Neuronal stem cell (in vitro differentiated cells): ENCODE results near the gene ARHGEF26. TPM values are rescaled to one million over a fixed set of nuclear protein-coding genes. Genes with fewer than 3 reads are reported as not detected.

Experiments used
- DNase-seq: peaks from one replicate; pipeline ENCODE4 v3.0.0-alpha.2; 2013; ENCODE audit warnings: low spot score
- H2AFZ ChIP-seq: one replicate; pipeline ENCODE4 v1.6.1; 2013; ENCODE audit warnings: mild to moderate bottlenecking, low read length, inconsistent platforms
- H2AK5ac ChIP-seq: 2 replicates; pipeline ENCODE4 v1.6.1; 2013; ENCODE audit warnings: low read depth, mild to moderate bottlenecking, inconsistent platforms, low read length, moderate library complexity, mixed read lengths
- H2BK120ac ChIP-seq: 2 replicates; pipeline ENCODE4 v1.6.1; 2013; ENCODE audit warnings: low read depth, mild to moderate bottlenecking, inconsistent platforms, low read length, moderate library complexity, mixed read lengths
- H2BK12ac ChIP-seq: one replicate; pipeline ENCODE4 v1.6.1; 2013; ENCODE audit warnings: low read length, inconsistent platforms
- H2BK15ac ChIP-seq: 2 replicates; pipeline ENCODE4 v1.6.1; 2013; ENCODE audit warnings: mild to moderate bottlenecking, low read length, inconsistent platforms, mixed read lengths
- H2BK5ac ChIP-seq: one replicate; pipeline ENCODE4 v1.6.1; 2013; ENCODE audit warnings: inconsistent platforms, mild to moderate bottlenecking, low read length, moderate library complexity
- H3K14ac ChIP-seq: one replicate; pipeline ENCODE4 v1.6.1; 2013; ENCODE audit warnings: low read length, inconsistent platforms
- H3K18ac ChIP-seq: 2 replicates; pipeline ENCODE4 v1.6.1; 2013; ENCODE audit warnings: low read length, inconsistent platforms
- H3K23ac ChIP-seq: 2 replicates; pipeline ENCODE4 v1.6.1; 2013; ENCODE audit warnings: low read depth, mild to moderate bottlenecking, mixed read lengths, low read length, inconsistent platforms; ENCODE audit not compliant: poor library complexity
- H3K27ac ChIP-seq: replicated peaks from 3 replicates; pipeline ENCODE4 v1.5.1; 2013; ENCODE audit warnings: low read length, inconsistent platforms
- H3K27me3 ChIP-seq, 3 experiments: 2 replicates each; pipeline ENCODE4 v1.6.1; 2013; ENCODE audit warnings: low read length in 3 of 3, mild to moderate bottlenecking in 2 of 3, inconsistent platforms in 1 of 3, low read depth in 1 of 3, mixed read lengths in 1 of 3, moderate library complexity in 1 of 3; ENCODE audit not compliant: control insufficient read depth in 3 of 3, insufficient read depth in 3 of 3
- H3K36me3 ChIP-seq, 2 donors: replicated peaks in 1 of 2; 2 replicates each; pipeline ENCODE4 v1.6.1; 2013; ENCODE audit warnings: low read length in 2 of 2; ENCODE audit not compliant: control insufficient read depth in 2 of 2, insufficient read depth in 2 of 2
- H3K4ac ChIP-seq: 2 replicates; pipeline ENCODE4 v1.6.1; 2013; ENCODE audit warnings: inconsistent platforms, mild to moderate bottlenecking, low read length, moderate library complexity
- H3K4me1 ChIP-seq, 2 donors: 1 replicate in 1 of 2; 2 replicates in 1 of 2; pipeline ENCODE4 v1.6.1; 2013; ENCODE audit warnings: low read length in 2 of 2, low read depth in 1 of 2; ENCODE audit not compliant: control insufficient read depth in 2 of 2, insufficient read depth in 1 of 2
- H3K4me2 ChIP-seq: one replicate; pipeline ENCODE4 v1.6.1; 2013; ENCODE audit warnings: mild to moderate bottlenecking, low read length, inconsistent platforms; ENCODE audit not compliant: insufficient read depth, poor library complexity, severe bottlenecking
- H3K4me3 ChIP-seq, 2 donors: 2 replicates each; pipeline ENCODE4 v1.5.1; 2013; ENCODE audit warnings: low read length in 2 of 2, mild to moderate bottlenecking in 2 of 2, inconsistent platforms in 1 of 2, moderate library complexity in 1 of 2
- H3K79me1 ChIP-seq: one replicate; pipeline ENCODE4 v1.6.1; 2013; ENCODE audit warnings: low read depth, mild to moderate bottlenecking, inconsistent platforms, low read length, moderate library complexity
- H3K9ac ChIP-seq: one replicate; pipeline ENCODE4 v1.6.1; 2013; ENCODE audit warnings: mild to moderate bottlenecking, low read depth, low read length, inconsistent platforms; ENCODE audit not compliant: poor library complexity
- H3K9me3 ChIP-seq, 2 donors: replicated peaks in 1 of 2; 2 replicates each; pipeline versions ENCODE3 to v1.6.1; 2013; ENCODE audit warnings: low read length in 2 of 2, mild to moderate bottlenecking in 2 of 2, inconsistent platforms in 1 of 2, low read depth in 1 of 2, mixed read lengths in 1 of 2, moderate library complexity in 1 of 2; ENCODE audit not compliant: control insufficient read depth in 2 of 2, insufficient read depth in 1 of 2
- H4K8ac ChIP-seq: one replicate; pipeline ENCODE4 v1.6.1; 2013; ENCODE audit warnings: low read depth, mild to moderate bottlenecking, inconsistent platforms, low read length, moderate library complexity
- H4K91ac ChIP-seq: one replicate; pipeline ENCODE4 v1.6.1; 2013; ENCODE audit warnings: low read length, low read depth, mild to moderate bottlenecking, inconsistent platforms; ENCODE audit not compliant: poor library complexity
- whole genome bisulfite sequencing, 2 donors: extraction: QIAGEN DNeasy Blood & Tissue Kit; methylation state at CpG; one replicate each; pipeline ENCODE4 v1.1.7; 2013; ENCODE audit warnings: missing lambda C conversion rate in 2 of 2, mixed read lengths in 1 of 2; ENCODE audit not compliant: insufficient read length in 2 of 2, insufficient replicate concordance in 1 of 2; ENCODE audit errors: extremely low coverage in 2 of 2; 5-methylcytosine and 5-hydroxymethylcytosine counted together
- polyA plus RNA-seq, 2 experiments: library from polyadenylated mRNA; stranded (reverse); fragments of 200-250 nt; gene quantifications; one replicate each; pipeline ENCODE4 v1.2.3, GENCODE V29; 2013

The ARHGEF26 gene
- polyA plus RNA-seq (2013, experiment 1 of 2), result 9.2 TPM
- 9.2 TPM for polyA plus RNA-seq (2013, experiment 2 of 2)

DNA sequence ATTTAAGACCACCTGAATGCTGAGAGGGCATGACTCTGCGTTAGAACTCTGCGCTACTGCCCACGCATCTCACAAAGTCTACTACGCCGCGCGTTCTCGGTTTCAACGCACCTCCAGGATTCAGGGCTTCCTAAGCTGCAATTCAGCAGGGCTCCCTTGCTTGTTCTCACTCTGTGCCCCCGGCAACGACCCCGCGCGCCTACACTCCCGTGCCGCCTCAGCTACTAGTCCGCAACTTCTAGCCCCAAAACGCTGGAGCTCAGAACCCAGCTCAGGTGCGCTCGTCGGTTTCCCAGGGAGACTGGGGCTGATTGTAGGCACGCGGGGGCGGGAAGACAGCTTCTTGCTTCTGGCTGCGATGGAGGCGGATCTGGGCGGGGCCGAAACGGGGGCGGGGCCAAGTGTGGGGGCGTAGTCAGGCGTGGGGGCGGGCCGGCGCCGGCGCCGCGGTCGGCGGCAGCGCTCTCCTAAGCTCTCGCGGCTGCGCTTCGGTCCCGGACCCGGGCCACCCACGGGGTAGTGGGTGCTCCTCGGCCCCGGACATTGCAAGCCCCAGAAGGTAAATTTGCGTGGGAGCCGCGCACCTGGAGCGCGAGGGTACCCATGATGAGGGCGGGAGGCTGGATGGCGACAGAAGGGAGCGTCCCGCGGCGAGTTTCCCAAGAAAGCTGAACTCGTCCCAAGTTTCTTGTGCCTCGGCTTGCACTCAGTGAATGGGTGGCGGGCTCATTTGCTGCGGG lies at the start of gene ARHGEF26:
Gene ARHGEF26, plus strand, starts transcription at position 430 of the 740 bp plus-strand sequence. CDS start 603 bp downstream, outside the sequence.
- peak within 1 kb of the TSS; percentile 66 for H3K4ac ChIP-seq
- no CpG with 5 or more reads among the region's 66 CpGs for WGBS, 2 donors

DNA sequence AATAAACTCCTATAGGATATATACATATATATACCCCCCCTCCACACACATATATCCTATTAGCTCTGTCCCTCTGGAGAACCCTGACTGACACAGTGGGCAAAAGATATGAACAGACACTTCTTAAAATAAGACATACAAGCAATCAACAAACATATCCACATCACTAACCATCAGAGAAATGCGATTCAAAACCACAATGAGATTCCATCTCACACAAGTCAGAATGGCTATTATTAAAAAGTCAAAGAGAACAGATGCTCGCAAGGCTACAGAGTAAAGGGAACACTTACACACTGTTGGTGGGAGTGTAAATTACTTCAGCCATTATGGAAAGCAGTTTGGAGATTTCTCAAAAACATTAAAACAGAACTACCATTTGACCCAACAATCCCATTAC lies 46.2 kb upstream of the ARHGEF26 start:
- Histone ChIP-seq H4K8ac (no peak overlapping the region), H3K27ac (no peak overlapping the region), H2AK5ac (no peak overlapping the region), H3K4me1 (no peaks in the 10 kb centered on the region), H2BK15ac (no peak overlapping the region), H2BK5ac (no peak overlapping the region), H3K9ac (no peak overlapping the region), H2BK12ac (no peak overlapping the region), H3K14ac (no peak overlapping the region), H3K27me3 (no peaks in the 10 kb centered on the region), H3K4me2 (no peak overlapping the region), H3K79me1 (no peaks in the 10 kb centered on the region), H3K36me3 (no peaks in the 10 kb centered on the region), H3K9me3 (peaks cover 0 to 6% of the 10 kb centered on the region in 2 donors), H3K23ac (no peak overlapping the region), H2AFZ (no peak overlapping the region), H2BK120ac (no peak overlapping the region), H3K4ac (no peak overlapping the region), H3K4me3 (no peak overlapping the region), H4K91ac (no peak overlapping the region), H3K18ac (no peak overlapping the region)
- no CpG with 5 or more reads among the region's 2 CpGs for WGBS, 2 donors
- no peak for DNase-seq

More for the DNA sequence above, at the start of gene ARHGEF26:
- H2BK120ac ChIP-seq, result no peak within 1 kb of the TSS
- H2BK15ac ChIP-seq, result peak within 1 kb of the TSS; percentile 78
- H2BK12ac ChIP-seq, result peak within 1 kb of the TSS; percentile 90
- H3K36me3 ChIP-seq, result peaks cover 0 to 18% of the 10 kb centered on the region in 2 donors
- H3K14ac ChIP-seq, result peak within 1 kb of the TSS; percentile 89
- H3K27me3 ChIP-seq, result peaks cover 0 to 13% (median 0%) of the 10 kb centered on the region in 3 experiments
- no peak within 1 kb of the TSS for H4K91ac ChIP-seq
- H3K4me3 ChIP-seq, result peak within 1 kb of the TSS; percentile 74 to 96
- no peak within 1 kb of the TSS for H3K27ac ChIP-seq
- peak within 1 kb of the TSS; percentile 89 for H3K9ac ChIP-seq
- peak within 1 kb of the TSS; percentile 65 for H4K8ac ChIP-seq
- peak; percentile 88 for DNase-seq
- peak within 1 kb of the TSS; percentile 80 for H3K4me2 ChIP-seq
- H2AK5ac ChIP-seq, result peak within 1 kb of the TSS; percentile 30
- H3K79me1 ChIP-seq, result peaks cover 4% of the 10 kb centered on the region
- peaks cover 3 to 6% of the 10 kb centered on the region in 2 donors for H3K4me1 ChIP-seq
- H3K18ac ChIP-seq, result peak within 1 kb of the TSS; percentile 95
- H2AFZ ChIP-seq, result peak within 1 kb of the TSS; percentile 98
- peak within 1 kb of the TSS; percentile 85 for H3K23ac ChIP-seq
- H2BK5ac ChIP-seq, result no peak within 1 kb of the TSS
- no peaks in the 10 kb centered on the region for H3K9me3 ChIP-seq

- H3K9ac ChIP-seq, result no peak overlapping the region
- no peak overlapping the region for H3K4me3 ChIP-seq
- DNase-seq, result no peak
- H3K23ac ChIP-seq, result no peak overlapping the region
- no peak overlapping the region for H3K18ac ChIP-seq
- H2BK15ac ChIP-seq, result no peak overlapping the region
- H3K14ac ChIP-seq, result no peak overlapping the region
- no peak overlapping the region for H3K4me2 ChIP-seq
- H3K79me1 ChIP-seq, result no peaks in the 10 kb centered on the region
- H3K27me3 ChIP-seq, result no peaks in the 10 kb centered on the region
- no peak overlapping the region for H2AK5ac ChIP-seq
- H3K4ac ChIP-seq, result no peak overlapping the region
- H4K91ac ChIP-seq, result no peak overlapping the region
- no peaks in the 10 kb centered on the region for H3K36me3 ChIP-seq
- no peak overlapping the region for H2BK12ac ChIP-seq
- no CpG with 5 or more reads among the region's 7 CpGs for WGBS, 2 donors
- H2AFZ ChIP-seq, result no peak overlapping the region
- no peak overlapping the region for H2BK120ac ChIP-seq
- H2BK5ac ChIP-seq, result no peak overlapping the region
- no peaks in the 10 kb centered on the region for H3K4me1 ChIP-seq
- no peak overlapping the region for H4K8ac ChIP-seq
- H3K27ac ChIP-seq, result no peak overlapping the region
- H3K9me3 ChIP-seq, result peaks cover 2 to 7% of the 10 kb centered on the region in 2 donors
Observed at GRCh38 chr3:154078672-154079071, 42.5 kb upstream of the ARHGEF26 start.

GRCh38 chr3:154081305-154081704 lies 39.9 kb upstream of the ARHGEF26 start:
- Histone ChIP-seq H4K8ac (no peak overlapping the region), H3K27me3 (no peaks in the 10 kb centered on the region), H3K9ac (no peak overlapping the region), H3K23ac (no peak overlapping the region), H3K18ac (no peak overlapping the region), H2BK12ac (no peak overlapping the region), H2AK5ac (no peak overlapping the region), H2BK120ac (no peak overlapping the region), H2AFZ (no peak overlapping the region), H3K79me1 (no peaks in the 10 kb centered on the region), H2BK15ac (no peak overlapping the region), H3K36me3 (no peaks in the 10 kb centered on the region), H3K4me1 (no peaks in the 10 kb centered on the region), H3K9me3 (peaks cover 2 to 6% of the 10 kb centered on the region in 2 donors), H3K14ac (no peak overlapping the region), H3K4me2 (no peak overlapping the region), H3K27ac (no peak overlapping the region), H4K91ac (no peak overlapping the region), H2BK5ac (no peak overlapping the region), H3K4me3 (no peak overlapping the region), H3K4ac (no peak overlapping the region)
- no peak for DNase-seq
- WGBS, 2 donors, result no CpG with 5 or more reads among the region's 2 CpGs
